H1 (cell line): Measurements from ENCODE around the gene CNN3. TPM values are rescaled to one million over a fixed set of nuclear protein-coding genes. Genes with fewer than 3 reads are reported as not detected.
A peak's percentile ranks its signal among the peaks of the same experiment; 100 is the strongest.

Experiments used
- CTCF ChIA-PET: fragments of 300-600 bp; sonication (Branson Sonifier 250); formaldehyde crosslinking; loops from one replicate; lab custom pipeline; 2021; ENCODE audit not compliant: partially characterized antibody; lab: Charles Lee
- POLR2A ChIA-PET: fragments of 300-600 bp; sonication (Branson Sonifier 250); formaldehyde crosslinking; loops from one replicate; lab custom pipeline; 2021; ENCODE audit warnings: inconsistent platforms; ENCODE audit not compliant: partially characterized antibody; lab: Charles Lee
- DNase-seq, 2 experiments: peaks; one replicate each; pipeline versions ENCODE4 v3.0.0 to v3.0.0-alpha.2; 2010 to 2022; ENCODE audit warnings: low spot score in 2 of 2, low read depth in 1 of 2, mixed read lengths in 1 of 2
- FAIRE-seq: peaks from 2 replicates; lab custom pipeline; 2011; peaks lifted over from hg19 to GRCh38; lab: Jason Lieb, UNC
- H2AFZ ChIP-seq: 2 replicates; pipeline ENCODE4 v1.8.1; 2012; ENCODE audit warnings: low read length, inconsistent platforms
- H2AK5ac ChIP-seq: 2 replicates; pipeline ENCODE4 v1.6.1; 2013; ENCODE audit warnings: low read depth, low read length
- H2BK120ac ChIP-seq: replicated peaks from 2 replicates; pipeline ENCODE3; 2013; ENCODE audit warnings: low read depth, low read length, inconsistent platforms
- H2BK12ac ChIP-seq: 2 replicates; pipeline ENCODE4 v1.6.1; 2013; ENCODE audit warnings: low read depth, low read length
- H2BK15ac ChIP-seq: 2 replicates; pipeline ENCODE4 v1.6.1; 2013; ENCODE audit warnings: low read length
- H2BK20ac ChIP-seq: 2 replicates; pipeline ENCODE4 v1.6.1; 2013; ENCODE audit warnings: low read length
- H2BK5ac ChIP-seq: 2 replicates; pipeline ENCODE4 v1.6.1; 2013; ENCODE audit warnings: low read depth, low read length
- H3K14ac ChIP-seq: 2 replicates; pipeline ENCODE4 v1.6.1; 2013; ENCODE audit warnings: inconsistent platforms; ENCODE audit not compliant: insufficient read length
- H3K18ac ChIP-seq: 2 replicates; pipeline ENCODE4 v1.6.1; 2013; ENCODE audit warnings: low read length; ENCODE audit errors: extremely low read depth
- H3K23ac ChIP-seq: 2 replicates; pipeline ENCODE4 v1.6.1; 2013; ENCODE audit warnings: inconsistent platforms; ENCODE audit not compliant: insufficient read length
- H3K23me2 ChIP-seq: 2 replicates; pipeline ENCODE4 v1.6.1; 2013; ENCODE audit warnings: low read depth, low read length
- H3K27ac ChIP-seq: 2 replicates; pipeline ENCODE4 v1.6.1; 2011; ENCODE audit warnings: low read depth, low read length, inconsistent platforms
- H3K27me3 ChIP-seq, 4 experiments: replicated peaks in 1 of 4; 1 replicate in 1 of 4; 2 replicates in 3 of 4; pipeline versions ENCODE4 v1.6.1 to v1.8.1; 2011 to 2013; ENCODE audit warnings: low read length in 3 of 4, mild to moderate bottlenecking in 3 of 4, inconsistent platforms in 2 of 4, mixed read lengths in 2 of 4, moderate library complexity in 1 of 4; ENCODE audit not compliant: control insufficient read depth in 3 of 4, insufficient read depth in 3 of 4; ENCODE audit errors: extremely low read depth in 1 of 4
- H3K36me3 ChIP-seq, 4 experiments: 2 replicates each; pipeline versions ENCODE4 v1.6.1 to v1.8.1; 2011 to 2013; ENCODE audit warnings: mild to moderate bottlenecking in 4 of 4, low read length in 3 of 4, moderate library complexity in 2 of 4, control low read depth in 1 of 4, inconsistent platforms in 1 of 4; ENCODE audit not compliant: insufficient read depth in 4 of 4, control insufficient read depth in 2 of 4
- H3K4ac ChIP-seq: replicated peaks from 2 replicates; pipeline ENCODE3; 2013; ENCODE audit warnings: low read length, low read depth, mixed read lengths, inconsistent platforms; ENCODE audit not compliant: insufficient read length
- H3K4me1 ChIP-seq, 4 experiments: replicated peaks in 1 of 4; 1 replicate in 1 of 4; 2 replicates in 3 of 4; pipeline versions ENCODE4 v1.6.1 to v1.8.1; 2011 to 2013; ENCODE audit warnings: low read length in 3 of 4, inconsistent platforms in 2 of 4, mixed read lengths in 1 of 4; ENCODE audit not compliant: insufficient read depth in 4 of 4, control insufficient read depth in 3 of 4
- H3K4me2 ChIP-seq, 2 experiments: 2 replicates each; pipeline versions ENCODE4 v1.6.1 to v1.8.1; 2011 to 2013; ENCODE audit warnings: low read depth in 2 of 2, low read length in 2 of 2, control low read depth in 1 of 2, inconsistent platforms in 1 of 2, mild to moderate bottlenecking in 1 of 2; ENCODE audit not compliant: insufficient read depth in 1 of 2
- H3K4me3 ChIP-seq, 4 experiments: fragments of 200-600, 300-600 bp in 1 of 4; sonication (generic), shearing (Covaris generic), sonication (Bioruptor Twin) in 1 of 4; 2 replicates each; pipeline versions ENCODE4 v1.5.1 to v1.8.1; 2011 to 2016; ENCODE audit warnings: low read length in 4 of 4, low read depth in 3 of 4, control low read depth in 2 of 4, inconsistent platforms in 2 of 4, mild to moderate bottlenecking in 2 of 4, mixed read lengths in 1 of 4, moderate library complexity in 1 of 4; ENCODE audit not compliant: insufficient read depth in 2 of 4; ENCODE audit errors: extremely low read depth in 1 of 4
- H3K56ac ChIP-seq: replicated peaks from 2 replicates; pipeline ENCODE3; 2013; ENCODE audit warnings: low read depth, mild to moderate bottlenecking, mixed read lengths, low read length, inconsistent platforms; ENCODE audit not compliant: insufficient read length
- H3K79me1 ChIP-seq: 2 replicates; pipeline ENCODE4 v1.6.1; 2013; ENCODE audit warnings: low read depth, low read length, control low read depth
- H3K79me2 ChIP-seq, 2 experiments: 2 replicates each; pipeline versions ENCODE4 v1.6.1 to v1.8.1; 2012 to 2013; ENCODE audit warnings: low read length in 2 of 2, mild to moderate bottlenecking in 2 of 2, inconsistent platforms in 1 of 2; ENCODE audit not compliant: insufficient read depth in 2 of 2, control insufficient read depth in 1 of 2
- H3K9ac ChIP-seq, 4 experiments: replicated peaks in 1 of 4; 1 replicate in 1 of 4; 2 replicates in 3 of 4; pipeline versions ENCODE4 v1.6.1 to v1.8.1; 2011 to 2013; ENCODE audit warnings: low read depth in 3 of 4, low read length in 3 of 4, control low read depth in 2 of 4, mild to moderate bottlenecking in 2 of 4, moderate library complexity in 2 of 4, inconsistent platforms in 1 of 4; ENCODE audit errors: extremely low read depth in 1 of 4
- H3K9me3 ChIP-seq, 2 experiments: 2 replicates each; pipeline versions ENCODE4 v1.6.1 to v1.8.1; 2012 to 2013; ENCODE audit warnings: mild to moderate bottlenecking in 2 of 2, moderate library complexity in 2 of 2, control low read depth in 1 of 2, inconsistent platforms in 1 of 2, low read depth in 1 of 2, low read length in 1 of 2, mixed read lengths in 1 of 2; ENCODE audit not compliant: insufficient read depth in 2 of 2
- H4K20me1 ChIP-seq, 2 experiments: replicated peaks in 1 of 2; 2 replicates each; pipeline versions ENCODE3 to v1.8.1; 2011 to 2013; ENCODE audit warnings: inconsistent platforms in 2 of 2, low read length in 2 of 2, mild to moderate bottlenecking in 1 of 2; ENCODE audit not compliant: insufficient read depth in 2 of 2, control insufficient read depth in 1 of 2
- H4K5ac ChIP-seq: 2 replicates; pipeline ENCODE4 v1.6.1; 2013; ENCODE audit warnings: low read length, low read depth, mixed read lengths, inconsistent platforms; ENCODE audit not compliant: insufficient read length
- H4K8ac ChIP-seq: 2 replicates; pipeline ENCODE4 v1.8.0; 2013; ENCODE audit warnings: mild to moderate bottlenecking, moderate library complexity, low read length, inconsistent platforms; ENCODE audit not compliant: insufficient read depth; ENCODE audit errors: extremely low read depth
- H4K91ac ChIP-seq: replicated peaks from 2 replicates; pipeline ENCODE3; 2013; ENCODE audit warnings: low read length, mixed read lengths, inconsistent platforms; ENCODE audit not compliant: insufficient read length
- CBX5 ChIP-seq: fragments of 300-800, 300-1000 bp; sonication (generic); IDR thresholded peaks from 2 replicates; pipeline ENCODE4 v1.7.1; 2016; ENCODE audit warnings: antibody characterized with exemption, low read length, low read depth
- CEBPB ChIP-seq: IDR thresholded peaks from 2 replicates; pipeline ENCODE4 v1.6.1; 2012; ENCODE audit warnings: low read depth, low read length
- JUND ChIP-seq: IDR thresholded peaks from 2 replicates; pipeline ENCODE4 v1.6.1; 2011; ENCODE audit warnings: mild to moderate bottlenecking, improper control_type of control experiment, low read length
- NRF1 ChIP-seq: IDR thresholded peaks from 2 replicates; pipeline ENCODE4 v1.6.1; 2011; ENCODE audit warnings: mild to moderate bottlenecking, low read depth, low read length, improper control_type of control experiment
- PHF8 ChIP-seq: fragments of 200-600 bp; sonication (generic); conservative IDR thresholded peaks from 2 replicates; pipeline ENCODE4 v1.7.1; 2012; ENCODE audit warnings: low read depth, mild to moderate bottlenecking, inconsistent platforms, low read length, moderate library complexity
- SAP30 ChIP-seq: fragments of 300-600 bp; sonication (generic); IDR thresholded peaks from 2 replicates; pipeline ENCODE4 v1.7.1; 2012; ENCODE audit warnings: low read length, moderate library complexity, mild to moderate bottlenecking, inconsistent platforms; ENCODE audit not compliant: insufficient read depth, insufficient replicate concordance
- SIX5 ChIP-seq: IDR thresholded peaks from 2 replicates; pipeline ENCODE4 v1.6.1; 2011; ENCODE audit warnings: mild to moderate bottlenecking, low read depth, low read length
- SUZ12 ChIP-seq: fragments of 200-600 bp; sonication (generic); IDR thresholded peaks from 2 replicates; pipeline ENCODE4 v1.6.1; 2012; ENCODE audit warnings: mild to moderate bottlenecking, inconsistent platforms, low read length, moderate library complexity, mixed read lengths
- TAF1 ChIP-seq: IDR thresholded peaks from 2 replicates; pipeline ENCODE4 v1.6.1; 2011; ENCODE audit warnings: mild to moderate bottlenecking, low read depth, low read length
- TCF12 ChIP-seq: IDR thresholded peaks from 2 replicates; pipeline ENCODE4 v1.6.1; 2011; ENCODE audit warnings: low read depth, mild to moderate bottlenecking, low read length
- USF2 ChIP-seq: IDR thresholded peaks from 2 replicates; pipeline ENCODE4 v1.6.1; 2011; ENCODE audit warnings: low read length, improper control_type of control experiment
- YY1 ChIP-seq: IDR thresholded peaks from 2 replicates; pipeline ENCODE4 v1.6.1; 2011; ENCODE audit warnings: low read depth, mild to moderate bottlenecking, low read length
- WGBS, 2 experiments: shearing (Covaris generic) in 1 of 2; methylation state at CpG; one replicate each; pipeline versions ENCODE4 v1.1.6 to v1.1.7; 2013 to 2015; ENCODE audit warnings: low lambda C conversion rate in 2 of 2, mixed read lengths in 2 of 2, inconsistent platforms in 1 of 2, low coverage in 1 of 2, missing lambda C conversion rate in 1 of 2; ENCODE audit not compliant: insufficient replicate concordance in 2 of 2, insufficient coverage in 1 of 2, insufficient read length in 1 of 2; ENCODE audit errors: extremely low coverage in 1 of 2, missing lambda C conversion rate in 1 of 2; 5-methylcytosine and 5-hydroxymethylcytosine counted together
- polyA plus RNA-seq, 7 experiments: library from polyadenylated mRNA; depleted of rRNA in 3 of 7; stranded (reverse) in 5 of 7; unstranded in 2 of 7; fragments of >200 nt in 5 of 7; fragments of 200-250 nt in 2 of 7; gene quantifications; 1 replicate in 5 of 7; 2 replicates in 1 of 7; 4 replicates in 1 of 7; pipeline versions ENCODE4 v1.2.1 to v1.2.3, GENCODE V29; 2011 to 2013; ENCODE audit warnings: missing spikeins in 2 of 7, mixed read lengths in 2 of 7
- total RNA-seq: library from RNA; stranded (reverse); fragmentation: NEBNext Ultra II Directional; extraction: Animal tissue kit (Norgen Biotek cat#: 25700); gene quantifications from 2 replicates; pipeline ENCODE4 v1.2.1, GENCODE V29; 2021

Gene CNN3
- total and polyA plus RNA-seq, 2 of the 8 experiments (the other 6 are each of a cell fraction or from before 2014, with no cell fraction given), result 134 to 266 TPM

DNA sequence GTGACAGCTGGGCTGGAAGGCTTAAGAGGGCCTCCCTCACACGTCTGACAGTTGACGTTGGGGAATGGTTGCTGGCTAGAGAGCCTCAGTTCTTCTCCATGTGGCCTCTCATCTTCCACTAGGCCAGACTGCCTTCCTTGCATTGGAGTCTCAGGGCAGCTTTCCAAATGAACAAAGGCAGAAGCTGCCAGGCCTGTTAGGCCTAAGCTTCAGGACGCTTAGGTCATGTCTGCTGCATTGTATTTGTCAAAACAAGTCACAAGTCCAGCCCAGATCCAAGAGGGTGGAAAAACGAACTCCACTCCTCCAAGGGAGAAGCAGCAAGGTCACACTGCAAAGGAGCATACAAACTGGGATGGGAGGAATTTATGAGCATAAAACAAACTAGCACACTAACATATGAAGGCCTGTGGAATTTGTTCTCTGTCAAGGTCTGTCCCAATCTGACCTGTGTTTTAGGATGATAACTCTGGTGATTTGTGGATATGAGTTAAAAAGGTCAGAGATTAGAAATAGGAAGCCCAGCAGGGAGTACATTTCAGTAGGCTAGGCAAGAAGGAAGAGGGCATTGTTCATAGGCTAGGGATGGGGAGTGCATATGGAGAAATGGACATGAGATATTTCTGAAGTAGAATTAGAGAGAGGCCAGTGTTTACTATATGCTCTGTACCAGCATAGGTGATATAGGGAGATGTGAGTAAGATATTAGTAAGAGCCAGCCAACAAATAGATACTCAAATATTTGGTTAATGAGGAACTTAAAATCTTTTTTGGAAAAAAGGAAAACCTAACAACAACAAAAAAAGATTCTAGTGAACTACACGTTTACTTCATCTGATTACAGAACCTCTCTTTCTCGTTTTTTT, 29.1 kb upstream of the CNN3 start:
- H3K9ac ChIP-seq, result no peak overlapping the region
- H3K4me2 ChIP-seq, result no peak overlapping the region
- H3K4me1 ChIP-seq, result peaks cover 0 to 6% (median 6%) of the 10 kb centered on the region in 4 experiments; a peak in 3 of 7 replicates
- no peak overlapping the region for H3K14ac ChIP-seq
- whole genome bisulfite sequencing, 2 experiments, result 78% methylated on average over 6 of the region's 6 CpGs; no CpG with 5 or more reads in 1 of the 2 experiments
- H3K4me3 ChIP-seq, result no peak overlapping the region
- FAIRE-seq (no peak), DNase-seq (no peak)
- H2BK20ac ChIP-seq, result no peak overlapping the region
- no peaks in the 10 kb centered on the region for H3K36me3 ChIP-seq
- peak overlapping the region; percentile 55; the same call in 1 of the 2 replicates for H2BK12ac ChIP-seq
- no peak overlapping the region for H2BK15ac ChIP-seq
- CTCF ChIA-PET, result no interaction called here
- no peak overlapping the region for H3K27ac ChIP-seq
- H3K18ac ChIP-seq, result no peak overlapping the region
- no peak overlapping the region for H3K56ac ChIP-seq
- no peak overlapping the region for H2AK5ac ChIP-seq
- H4K8ac ChIP-seq, result no peak overlapping the region
- no peaks in the 10 kb centered on the region for H3K9me3 ChIP-seq
- H3K23ac ChIP-seq, result no peak overlapping the region
- H2BK120ac ChIP-seq, result no peak overlapping the region
- H4K91ac ChIP-seq, result no peak overlapping the region
- H3K27me3 ChIP-seq, result no peaks in the 10 kb centered on the region
- H3K23me2 ChIP-seq, result no peaks in the 10 kb centered on the region
- H3K79me1 ChIP-seq, result no peaks in the 10 kb centered on the region
- H3K4ac ChIP-seq, result no peak overlapping the region
- POLR2A ChIA-PET, result no interaction called here
- H2AFZ ChIP-seq, result no peak overlapping the region
- no peak overlapping the region for H4K5ac ChIP-seq
- H3K79me2 ChIP-seq, result no peaks in the 10 kb centered on the region
- no peaks in the 10 kb centered on the region for H4K20me1 ChIP-seq
- H2BK5ac ChIP-seq, result no peak overlapping the region
- TF ChIP-seq TCF12, result no peak
- TF ChIP-seq USF2, result no peak
- TF ChIP-seq PHF8, result no peak
- no peak for TF ChIP-seq SIX5
- no peak for TF ChIP-seq SUZ12
- no peak for TF ChIP-seq CBX5
- no peak for TF ChIP-seq YY1
- TF ChIP-seq CEBPB, result no peak
- TF ChIP-seq TAF1, result no peak
- TF ChIP-seq NRF1, result no peak
- TF ChIP-seq SAP30, result no peak
- TF ChIP-seq JUND, result no peak
